SK-N-SH (cell line): Measurements from ENCODE around the gene ABCA9.
"Not testable (repeated sequence)": the region's sequence is repeated elsewhere in the genome, so short reads cannot be mapped to it uniquely, and the experiment has no call there.

Source experiments
- CTCF ChIP-seq: fragments of 200-600 bp; sonication (generic); IDR thresholded peaks from 2 replicates; pipeline ENCODE4 v1.6.1; 2017; ENCODE audit warnings: antibody characterized with exemption, mild to moderate bottlenecking, moderate library complexity
- POLR2AphosphoS5 ChIP-seq: IDR thresholded peaks from 2 replicates; pipeline ENCODE4 v1.6.1; 2012; ENCODE audit warnings: low read depth, low read length

- not testable (repeated sequence) for TF ChIP-seq CTCF, POLR2AphosphoS5
Observed at GRCh38 chr17:68999743-69000142, 61.0 kb downstream of the ABCA9 start.
